Dedifferentiated amniotic fluid mesenchymal stem cell (primary cell): ENCODE results near the gene SPIN3.
"Not testable (repeated sequence)": the region's sequence is repeated elsewhere in the genome, so short reads cannot be mapped to it uniquely, and the experiment has no call there.

Experiments used
- DNase-seq: peaks from one replicate; pipeline ENCODE4 v3.0.0-alpha.2; 2016; ENCODE audit errors: extremely low spot score

SPIN3 gene

GRCh38 chrX:56995271-56995994, at the start of gene SPIN3:
SPIN3 (minus strand) TSS chrX:56995541; CDS start chrX:56994947, 594 bp downstream.
- DNase-seq: peak; percentile 39

- DNase-seq: no peak
Measured at GRCh38 chrX:57044245-57044644, 48.9 kb upstream of the SPIN3 start.

GRCh38 chrX:57037265-57037664, 41.9 kb upstream of the SPIN3 start:
- not testable (repeated sequence) for DNase-seq

- DNase-seq: no peak
Measured at GRCh38 chrX:56994375-56995270, 718 bp downstream of the SPIN3 start.

- no peak for DNase-seq
Measured at GRCh38 chrX:56987741-56988140, 7.6 kb downstream of the SPIN3 start.

- no peak for DNase-seq
Measured at GRCh38 chrX:56986138-56986537, 9.2 kb downstream of the SPIN3 start.

- no peak for DNase-seq
Measured at GRCh38 chrX:56978172-56978571, 17.2 kb downstream of the SPIN3 start.

GRCh38 chrX:56975611-56976010, 19.7 kb downstream of the SPIN3 start:
- DNase-seq: no peak

- DNase-seq: no peak
Measured at GRCh38 chrX:56974408-56974807, 20.9 kb downstream of the SPIN3 start.

- DNase-seq: no peak
Measured at GRCh38 chrX:56969559-56969958, 25.8 kb downstream of the SPIN3 start.

GRCh38 chrX:56968980-56969379, 26.4 kb downstream of the SPIN3 start:
- no peak for DNase-seq

- no peak for DNase-seq
Measured at GRCh38 chrX:56963377-56963776, 32.0 kb downstream of the SPIN3 start.

- no peak for DNase-seq
Measured at GRCh38 chrX:56947699-56948098, 47.6 kb downstream of the SPIN3 start.

- DNase-seq: not testable (repeated sequence)
Measured at GRCh38 chrX:56946201-56946600, 49.1 kb downstream of the SPIN3 start.

GRCh38 chrX:56945226-56945625, 50.1 kb downstream of the SPIN3 start:
- DNase-seq: not testable (repeated sequence)

- DNase-seq: no peak
Measured at GRCh38 chrX:56943264-56943663, 52.1 kb downstream of the SPIN3 start.
